ENCODE measurements around the gene PPP4R3A.
"Not testable (repeated sequence)": the region's sequence is repeated elsewhere in the genome, so short reads cannot be mapped to it uniquely, and the experiment has no call there.

The PPP4R3A gene

GRCh38 chr14:91438845-91439244, 71.3 kb downstream of the PPP4R3A start:
- no peak for DNase-seq (ENCODE audit: low spot score)

DNA sequence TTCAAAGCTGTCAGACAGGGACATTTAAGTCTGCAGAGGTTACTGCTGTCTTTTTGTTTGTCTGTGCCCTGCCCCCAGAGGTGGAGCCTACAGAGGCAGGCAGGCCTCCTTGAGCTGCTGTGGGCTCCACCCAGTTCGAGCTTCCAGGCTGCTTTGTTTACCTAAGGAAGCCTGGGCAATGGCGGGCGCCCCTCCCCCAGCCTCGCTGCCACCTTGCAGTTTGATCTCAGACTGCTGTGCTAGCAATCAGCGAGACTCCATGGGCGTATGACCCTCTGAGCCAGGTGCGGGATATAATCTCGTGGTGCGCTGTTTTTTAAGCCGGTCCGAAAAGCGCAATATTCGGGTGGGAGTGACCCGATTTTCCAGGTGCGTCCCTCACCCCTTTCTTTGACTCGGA, 73.8 kb downstream of the PPP4R3A start:
- not testable (repeated sequence) for DNase-seq (ENCODE audit: low spot score)

DNA sequence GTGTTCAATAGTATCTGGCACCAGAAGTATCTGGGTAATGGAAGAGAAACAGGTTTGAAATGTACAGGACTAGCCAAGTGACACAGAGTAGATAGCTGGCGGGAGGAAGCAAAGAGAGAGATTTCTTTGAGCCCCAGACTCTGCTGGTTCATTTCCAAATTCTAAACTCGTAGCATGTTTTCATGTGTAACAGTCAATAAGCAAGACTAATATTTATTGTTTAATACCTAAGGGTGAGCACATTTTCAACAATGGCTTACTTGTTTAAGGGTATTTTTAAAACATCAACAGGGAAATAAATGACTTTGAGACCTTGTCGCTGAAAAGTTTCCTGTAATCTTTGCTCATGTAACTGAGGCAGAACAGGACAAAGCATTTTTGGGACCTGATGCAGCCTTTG, 80.7 kb downstream of the PPP4R3A start:
- DNase-seq (ENCODE audit: low spot score): no peak

GRCh38 chr14:91428931-91429330, 81.2 kb downstream of the PPP4R3A start:
- DNase-seq (ENCODE audit: low spot score): not testable (repeated sequence)

DNA sequence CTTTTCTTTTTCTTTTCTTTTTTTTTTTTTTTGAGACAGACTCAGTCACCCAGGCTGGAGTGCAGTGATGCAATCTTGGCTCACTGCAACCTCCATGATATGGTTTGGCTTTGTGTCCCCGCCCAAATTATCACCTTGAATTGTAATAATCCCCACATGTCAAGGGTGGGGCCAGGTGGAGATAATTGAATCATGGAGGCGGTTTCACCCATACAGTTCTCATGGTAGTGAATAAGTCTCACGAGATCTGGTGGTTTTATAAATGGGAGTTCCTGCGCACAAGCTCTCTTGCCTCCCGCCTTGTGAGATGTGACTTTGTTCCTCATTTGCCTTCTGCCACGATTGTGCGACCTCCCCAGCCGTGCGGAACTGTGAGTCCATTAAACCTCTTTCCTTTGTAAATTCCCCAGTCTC, 84.6 kb downstream of the PPP4R3A start:
- DNase-seq (ENCODE audit: low spot score): not testable (repeated sequence)

GRCh38 chr14:91424813-91425530, 85.1 kb downstream of the PPP4R3A start:
- DNase-seq (ENCODE audit: low spot score): no peak

GRCh38 chr14:91420686-91421085, 89.4 kb downstream of the PPP4R3A start:
- DNase-seq (ENCODE audit: low spot score): no peak

GRCh38 chr14:91419451-91419850, 90.7 kb downstream of the PPP4R3A start:
- no peak for DNase-seq (ENCODE audit: low spot score)

DNA sequence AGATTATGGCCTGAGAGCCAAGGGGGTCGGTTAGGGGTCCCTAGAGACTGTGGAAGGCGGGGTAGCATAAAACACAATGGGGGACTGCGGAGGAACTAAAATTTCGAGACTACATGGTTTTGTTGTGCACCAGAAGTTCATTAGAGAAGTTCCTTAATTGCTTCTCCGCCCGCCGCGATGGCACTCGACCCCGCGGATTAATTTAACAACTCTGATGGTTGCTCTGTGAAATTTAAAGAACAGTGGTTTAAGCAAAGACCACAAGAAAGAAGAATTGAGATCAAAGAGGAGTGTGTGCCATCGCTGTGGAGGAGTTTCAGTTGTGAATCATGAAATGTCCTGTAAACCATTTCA, 91.1 kb downstream of the PPP4R3A start:
- no peak for DNase-seq (ENCODE audit: low spot score)

GRCh38 chr14:91418387-91419043, 91.6 kb downstream of the PPP4R3A start:
- peak; percentile 58 for DNase-seq (ENCODE audit: low spot score)

DNA sequence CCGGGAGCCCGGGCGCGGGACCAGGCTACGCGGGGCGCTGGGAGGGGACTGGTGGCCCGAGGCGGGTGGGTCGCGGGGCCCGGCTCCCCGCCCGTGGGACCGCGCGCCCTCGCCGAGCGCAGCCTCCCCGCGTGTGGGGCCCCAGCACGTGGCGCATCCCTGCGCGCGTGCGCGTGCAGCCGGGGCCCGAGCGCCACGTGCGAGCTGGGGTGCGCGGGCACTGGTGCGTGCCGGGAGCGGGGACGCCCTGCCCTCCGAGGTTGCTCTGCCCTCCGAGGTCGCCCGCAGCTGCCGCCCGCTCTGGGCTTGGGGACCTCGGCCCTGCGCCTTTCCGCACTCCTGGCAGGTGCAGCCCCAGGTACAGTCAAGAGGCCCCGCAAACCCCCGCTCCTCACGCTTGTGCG, 92.1 kb downstream of the PPP4R3A start:
- peak; percentile 7 for DNase-seq (ENCODE audit: low spot score)

- peak; percentile 28 for DNase-seq (ENCODE audit: low spot score)
Measured at GRCh38 chr14:91417120-91417982, 92.8 kb downstream of the PPP4R3A start, which contains the start of gene CCDC88C. Gene CCDC88C, minus strand, starts transcription at chr14:91417820. Its CDS starts 130 bp downstream, at chr14:91417690.

- DNase-seq (ENCODE audit: low spot score): no peak
Measured at GRCh38 chr14:91416744-91417119, 93.4 kb downstream of the PPP4R3A start.

GRCh38 chr14:91415794-91416743, 94.0 kb downstream of the PPP4R3A start:
- DNase-seq (ENCODE audit: low spot score): peak; percentile 51

DNA sequence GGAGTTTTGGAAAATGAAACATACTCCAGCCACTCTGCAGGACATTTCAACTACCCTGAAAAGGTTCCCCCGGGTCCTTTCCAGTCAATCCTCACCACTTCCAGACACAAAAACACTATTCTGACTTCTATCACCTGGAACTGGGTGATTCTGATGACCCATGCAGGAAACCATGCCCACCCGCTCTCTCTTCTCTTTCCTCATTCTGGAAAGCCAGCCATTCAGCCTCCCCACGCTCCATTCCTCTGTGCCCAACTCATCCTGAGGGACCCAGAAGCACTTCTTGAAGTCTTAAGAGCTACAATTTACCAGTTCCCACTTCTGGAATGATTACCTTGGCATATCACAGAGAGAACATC, 95.7 kb downstream of the PPP4R3A start:
- no peak for DNase-seq (ENCODE audit: low spot score)

DNA sequence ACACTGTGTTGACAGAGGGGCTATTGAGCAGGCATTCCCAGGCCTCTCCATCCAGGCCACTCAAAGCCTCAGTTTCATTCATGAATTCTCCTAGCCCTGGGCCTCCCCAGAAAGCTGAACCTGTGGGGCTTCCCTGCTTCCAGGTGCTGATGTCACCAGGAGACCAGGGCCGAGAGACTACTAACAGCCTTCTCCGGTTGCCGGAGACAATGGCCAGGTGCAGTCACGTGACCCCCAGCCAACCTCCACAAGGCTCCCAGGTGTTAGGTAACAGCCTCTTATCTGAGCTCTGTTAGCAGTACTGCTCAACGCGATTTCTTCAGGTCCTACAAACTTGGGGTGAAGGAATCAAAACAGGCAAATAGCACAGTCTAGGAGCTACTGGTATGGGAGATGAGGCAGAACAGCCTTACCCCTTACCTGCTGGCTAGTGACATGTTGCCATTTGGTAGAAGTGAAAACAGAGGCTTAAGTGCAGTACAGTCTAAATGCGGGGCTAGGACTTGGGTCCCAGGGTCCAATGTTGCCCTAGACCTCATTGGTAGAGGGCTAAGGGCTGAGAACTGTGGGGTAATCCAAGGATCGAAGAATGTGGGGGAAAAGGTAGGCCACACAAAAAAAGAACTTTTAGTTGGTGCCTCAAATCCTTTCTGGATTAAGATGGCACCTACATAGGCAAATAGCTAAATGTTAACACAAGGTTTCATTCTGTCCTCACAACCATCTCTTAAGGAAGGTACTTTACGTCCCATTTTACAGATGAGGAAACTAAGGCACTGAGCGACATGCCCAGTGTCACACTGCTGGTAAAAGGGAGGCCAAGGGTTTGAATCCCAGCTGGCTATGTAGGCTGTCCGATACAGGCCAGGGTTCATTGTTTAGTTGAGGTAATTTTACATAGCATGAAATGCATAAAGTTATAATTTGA, 96.3 kb downstream of the PPP4R3A start:
- no peak for DNase-seq (ENCODE audit: low spot score)

DNA sequence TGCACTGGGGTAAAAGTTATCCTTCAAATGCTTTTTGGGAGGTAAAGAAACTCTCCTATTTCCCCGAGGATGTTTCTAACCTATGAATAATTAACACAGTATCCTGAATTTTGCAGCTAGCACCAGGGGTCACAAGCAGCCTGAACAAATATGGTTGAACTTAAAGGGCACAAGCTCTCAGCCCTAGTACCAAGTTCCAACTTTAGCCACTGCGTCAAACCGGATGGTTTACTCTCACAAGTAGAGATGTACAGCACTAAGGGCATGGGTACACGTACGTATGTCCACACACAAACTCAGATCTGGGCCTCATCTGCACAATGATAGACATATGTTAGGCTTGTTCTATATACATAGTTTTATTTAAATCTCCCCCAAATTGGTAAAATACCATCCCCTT, 97.2 kb downstream of the PPP4R3A start:
- DNase-seq (ENCODE audit: low spot score): no peak

GRCh38 chr14:91410771-91411536, 99.2 kb downstream of the PPP4R3A start:
- no peak for DNase-seq (ENCODE audit: low spot score)

- DNase-seq (ENCODE audit: low spot score): no peak
Measured at GRCh38 chr14:91409928-91410718, 100.0 kb downstream of the PPP4R3A start.

All from cerebellar cortex (tissue), 1 donor.